Measurements from ENCODE around the gene B9D1. TPM values are rescaled to one million over a fixed set of nuclear protein-coding genes. Genes with fewer than 3 reads are reported as not detected.

The B9D1 gene
- total and polyA plus RNA-seq, 12 donors = 5.3 to 18.8 (median 10.4) TPM

DNA sequence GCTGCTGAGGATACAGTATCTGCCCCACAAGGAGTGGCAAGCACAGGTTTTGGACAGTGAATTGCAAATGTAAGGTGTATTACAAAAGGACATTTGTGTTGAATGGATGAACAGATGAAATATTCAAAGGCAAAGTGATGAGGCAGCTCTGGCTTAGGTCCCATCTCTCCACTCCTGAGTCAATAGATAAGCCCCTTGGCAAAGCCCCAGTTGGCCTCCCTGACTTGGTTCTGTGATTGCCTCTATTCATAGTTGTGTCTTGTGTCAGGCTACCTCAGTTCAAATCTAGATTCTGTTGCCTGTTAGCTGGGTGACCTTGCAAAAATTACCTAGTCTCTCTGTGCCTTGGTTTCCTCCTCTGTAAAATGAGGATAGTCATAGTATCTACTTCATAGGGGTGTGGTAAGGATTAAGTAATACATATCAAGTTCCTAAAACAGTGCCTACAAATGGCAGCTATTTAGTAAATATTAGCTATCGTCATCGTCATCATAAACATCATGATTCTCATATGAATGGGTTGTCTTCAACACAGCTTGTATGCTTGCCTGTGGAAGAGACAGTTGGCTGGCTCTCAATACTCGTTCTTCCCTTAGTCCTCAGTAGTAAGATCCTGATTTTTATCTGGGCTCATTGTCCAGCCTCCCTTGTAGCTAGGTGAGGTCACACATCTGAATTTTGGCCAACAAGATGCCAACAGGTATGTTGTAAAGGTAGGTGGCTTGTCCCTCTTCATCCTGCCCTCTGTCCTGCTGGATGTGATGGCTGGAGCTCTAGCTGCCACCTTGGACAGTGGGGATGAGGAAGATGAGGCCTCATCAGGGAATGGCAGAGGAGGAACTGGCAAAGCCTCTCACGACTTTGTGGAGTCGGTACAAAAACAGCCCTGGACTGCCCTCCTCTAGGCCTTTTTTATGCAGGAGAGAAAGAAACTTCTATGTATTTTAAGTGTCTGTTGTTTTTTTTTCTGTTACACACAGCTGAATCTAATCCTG, 26.6 kb upstream of the B9D1 start:
- 65 to 78% methylated on average over 5 of the region's 5 CpGs for WGBS, 2 donors
- no peak for DNase-seq

DNA sequence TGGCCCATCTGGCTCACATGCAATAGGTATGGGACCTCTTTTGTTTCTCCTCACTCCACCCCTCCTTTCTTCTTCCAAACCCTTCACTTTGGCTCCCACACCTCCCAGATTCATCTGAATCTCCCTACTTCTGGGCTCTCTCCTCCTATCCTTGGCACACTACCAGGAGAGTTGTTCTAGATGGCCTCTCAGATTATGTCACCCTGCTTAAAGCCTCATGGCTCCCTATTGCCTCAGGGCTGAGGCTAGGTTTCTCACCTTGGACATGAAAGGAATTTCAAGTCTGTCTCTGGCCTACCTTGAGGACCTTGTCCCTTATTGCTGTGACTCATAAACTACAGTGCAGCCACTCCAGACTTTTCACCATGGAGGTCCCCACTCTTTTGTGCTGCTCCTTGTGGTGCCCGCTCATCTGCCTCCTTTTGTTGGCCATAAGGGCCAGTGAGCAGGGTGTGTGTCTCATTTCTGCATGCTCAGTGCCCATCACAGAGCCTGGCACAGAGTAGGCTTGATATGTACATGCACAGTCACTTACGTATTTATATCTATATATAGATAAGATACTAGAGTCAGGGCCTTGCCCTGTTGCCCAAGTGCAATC, 25.5 kb upstream of the B9D1 start:
- no peaks in the 10 kb centered on the region for H3K9me3 ChIP-seq
- DNase-seq (no peak), ATAC-seq (peak in 1 of 8 donors; percentile 7)
- H3K4me1 ChIP-seq = peaks cover 12 to 75% (median 54%) of the 10 kb centered on the region in 9 donors
- peak overlapping the region; percentile 52 to 93 (median 84) for H3K27ac ChIP-seq
- peak overlapping the region in 1 of 10 donors; percentile 43 for H3K4me3 ChIP-seq
- TF ChIP-seq, protein P1, sequence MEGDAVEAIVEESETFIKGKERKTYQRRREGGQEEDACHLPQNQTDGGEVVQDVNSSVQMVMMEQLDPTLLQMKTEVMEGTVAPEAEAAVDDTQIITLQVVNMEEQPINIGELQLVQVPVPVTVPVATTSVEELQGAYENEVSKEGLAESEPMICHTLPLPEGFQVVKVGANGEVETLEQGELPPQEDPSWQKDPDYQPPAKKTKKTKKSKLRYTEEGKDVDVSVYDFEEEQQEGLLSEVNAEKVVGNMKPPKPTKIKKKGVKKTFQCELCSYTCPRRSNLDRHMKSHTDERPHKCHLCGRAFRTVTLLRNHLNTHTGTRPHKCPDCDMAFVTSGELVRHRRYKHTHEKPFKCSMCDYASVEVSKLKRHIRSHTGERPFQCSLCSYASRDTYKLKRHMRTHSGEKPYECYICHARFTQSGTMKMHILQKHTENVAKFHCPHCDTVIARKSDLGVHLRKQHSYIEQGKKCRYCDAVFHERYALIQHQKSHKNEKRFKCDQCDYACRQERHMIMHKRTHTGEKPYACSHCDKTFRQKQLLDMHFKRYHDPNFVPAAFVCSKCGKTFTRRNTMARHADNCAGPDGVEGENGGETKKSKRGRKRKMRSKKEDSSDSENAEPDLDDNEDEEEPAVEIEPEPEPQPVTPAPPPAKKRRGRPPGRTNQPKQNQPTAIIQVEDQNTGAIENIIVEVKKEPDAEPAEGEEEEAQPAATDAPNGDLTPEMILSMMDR (IDR thresholded peaks at IDR 0.05) = no peak
- WGBS, 2 donors = 69 to 72% methylated on average over 2 of the region's 2 CpGs
- peaks cover 0 to 29% (median 4%) of the 10 kb centered on the region in 9 donors for H3K36me3 ChIP-seq
- H3K27me3 ChIP-seq = no peaks in the 10 kb centered on the region
- intact Hi-C loops (cut with DNase I) = no loop called here

More for the DNA sequence above, 26.6 kb upstream of the B9D1 start:
- Histone ChIP-seq H3K27ac (peak overlapping the region in 7 of 10 donors; percentile 2 to 93 (median 85)), H3K9me3 (no peaks in the 10 kb centered on the region), H3K4me1 (peaks cover 12 to 65% (median 51%) of the 10 kb centered on the region in 9 donors), H3K36me3 (peaks cover 0 to 18% (median 0%) of the 10 kb centered on the region in 9 donors), H3K27me3 (no peaks in the 10 kb centered on the region), H3K4me3 (no peak overlapping the region)
- TF ChIP-seq, protein P1 (IDR thresholded peaks at IDR 0.05) = no peak
- no peak for ATAC-seq
- intact Hi-C loops (cut with DNase I) = no loop called here

DNA sequence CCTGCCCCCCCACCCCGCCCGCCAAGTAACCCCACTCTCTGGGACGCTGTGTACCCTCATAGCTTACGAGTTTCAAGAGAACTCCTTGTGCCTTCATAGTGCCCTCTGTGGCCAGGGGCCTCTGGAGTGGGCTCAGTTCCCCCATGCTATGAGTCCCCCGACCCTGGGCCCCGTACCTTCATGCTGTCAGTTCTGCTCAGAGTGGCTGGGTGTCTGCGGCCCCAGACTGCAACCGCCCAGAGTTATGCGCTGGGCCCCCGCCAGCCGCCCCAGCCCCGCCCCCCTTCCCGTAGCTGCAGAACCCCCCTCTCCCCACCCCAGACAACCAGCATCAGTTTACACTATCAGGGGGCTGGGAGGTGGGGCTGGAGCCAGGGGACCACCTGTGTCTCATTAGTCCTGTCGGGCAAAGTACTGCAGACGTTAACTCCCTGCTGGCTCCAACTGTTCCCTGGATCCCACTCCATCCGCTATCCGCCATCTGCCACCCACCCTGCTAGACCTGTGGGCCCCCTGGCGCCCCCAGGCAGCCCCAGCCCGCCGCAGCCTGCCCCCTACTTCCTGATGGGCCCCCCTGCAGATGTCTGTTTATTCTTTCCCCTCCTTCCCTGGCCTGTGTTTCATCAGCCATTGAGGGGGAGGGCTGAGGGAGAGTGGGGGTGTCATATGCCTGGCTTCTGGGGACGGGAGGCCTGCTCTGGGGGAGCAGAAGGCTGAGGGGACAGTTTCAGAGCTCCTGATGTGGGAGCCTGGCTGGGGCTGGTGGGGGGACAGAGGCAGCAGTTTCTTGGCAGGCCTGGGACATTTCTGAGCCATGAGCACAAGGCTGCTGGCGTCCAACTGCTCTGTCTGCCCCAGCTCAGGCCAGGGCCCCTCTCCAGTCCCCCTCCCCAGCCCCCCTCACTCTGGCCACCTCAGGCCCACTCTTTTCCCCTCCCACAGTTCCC, 24.7 kb upstream of the B9D1 start, which contains the start of gene MFAP4:
MFAP4 (minus strand) TSS at position 217 of the 947 bp plus-strand sequence; CDS start at position 182, 35 bp downstream.
- ATAC-seq (peak; percentile 54 to 81 (median 68)), DNase-seq (peak; percentile 64 to 69)
- Histone ChIP-seq H3K9me3 (no peaks in the 10 kb centered on the region), H3K27ac (peak within 1 kb of the TSS; percentile 52 to 93 (median 84)), H3K27me3 (no peaks in the 10 kb centered on the region), H3K4me1 (peaks cover 12 to 80% (median 54%) of the 10 kb centered on the region in 9 donors), H3K4me3 (peak within 1 kb of the TSS in 9 of 10 donors; percentile 18 to 48 (median 40)), H3K36me3 (peaks cover 0 to 37% (median 7%) of the 10 kb centered on the region in 9 donors)
- intact Hi-C loops (cut with DNase I) = no loop called here
- 7 to 14% methylated on average over 21 to 22 of the region's 22 CpGs for WGBS, 2 donors
- TF ChIP-seq, protein P1 (IDR thresholded peaks at IDR 0.05) = no peak
